ENCODE results near the gene SYT5. TPM values are rescaled to one million over a fixed set of nuclear protein-coding genes. Genes with fewer than 3 reads are reported as not detected.
"Not testable (repeated sequence)": the region's sequence is repeated elsewhere in the genome, so short reads cannot be mapped to it uniquely, and the experiment has no call there.

SYT5 gene
- total RNA-seq (2014; rRNA removed; shearing (Covaris generic); ENCODE audit: low replicate concordance) = 0.07 TPM in 1 of 2 replicates, not detected in the other

DNA sequence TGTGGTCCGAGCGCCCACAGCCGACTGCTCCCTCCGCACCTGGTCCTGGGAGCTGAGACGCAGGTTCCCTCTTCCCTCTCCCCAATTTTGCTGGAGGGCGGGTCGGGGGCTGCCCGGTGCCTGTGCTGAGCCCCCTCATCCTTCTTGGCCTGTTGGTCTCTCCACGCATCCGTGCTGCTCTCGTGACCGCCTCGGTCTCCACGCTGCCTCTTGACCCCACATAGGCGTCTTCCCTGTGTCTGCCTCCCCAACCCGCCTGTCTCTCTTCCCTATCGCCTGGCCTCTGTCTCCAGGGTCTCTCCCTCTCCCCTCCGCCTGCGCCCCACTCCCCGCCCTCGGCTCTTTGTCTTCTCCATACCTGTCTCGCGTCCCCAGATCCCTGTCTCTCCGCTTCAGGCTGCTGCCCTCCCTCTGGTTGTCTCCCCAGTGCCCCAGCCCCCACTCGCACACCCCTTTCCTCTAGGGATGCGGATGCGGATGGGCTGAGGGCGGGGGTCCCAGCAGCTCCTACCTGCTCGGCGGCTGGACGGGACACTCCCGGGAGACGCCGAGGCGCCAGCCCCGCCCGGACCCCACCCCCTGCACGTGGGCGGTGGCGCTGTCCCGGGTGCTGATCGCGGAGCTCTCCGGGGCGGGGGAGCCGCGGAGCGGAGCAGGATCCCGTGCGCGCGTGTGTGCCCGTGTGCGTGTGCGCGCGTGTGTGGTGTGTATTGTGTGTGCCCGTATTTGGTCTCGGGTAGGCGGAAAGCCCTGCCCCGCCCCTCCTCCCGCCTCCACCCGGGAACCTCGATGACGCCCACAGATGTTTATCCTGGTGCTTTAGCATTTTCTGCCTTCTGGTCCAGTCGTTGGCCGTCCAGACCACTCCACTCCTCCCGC is at the start of gene SYT5:
TSS of gene SYT5 (minus strand) at position 684 of the 879 bp plus-strand sequence. CDS start 1,248 bp downstream, outside the sequence.
- in situ Hi-C loops (cut with HindIII; ENCODE audit: low pct_unique_long_range_greater_than_20kb, low sequenced_read_pairs) = loop anchor here (10.0 kb wide), 2 partner anchors 235 to 445 kb away; partner anchors contain the start of gene ZNF784
- DNase-seq (ENCODE audit: low read depth) = peak; percentile 58

DNA sequence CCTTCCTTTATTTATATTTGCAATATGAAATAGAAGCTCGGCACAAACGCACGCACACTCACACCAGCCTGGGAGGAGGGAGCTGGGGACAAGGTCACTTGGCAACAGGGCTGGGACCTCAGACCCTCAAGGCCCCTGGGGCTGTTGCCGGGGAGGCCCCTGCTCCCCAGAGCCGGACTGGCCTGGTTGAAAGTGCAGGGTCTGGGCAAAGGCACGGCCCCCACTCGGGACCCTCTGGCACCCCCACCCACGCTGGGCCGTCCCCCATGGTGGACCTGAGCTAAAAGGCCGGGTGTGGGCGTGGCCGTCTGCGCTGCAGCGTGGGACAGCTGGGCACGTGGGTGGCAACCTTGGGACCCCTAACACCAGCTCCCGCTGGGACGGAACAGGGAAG is 49.7 kb upstream of the SYT5 start:
- in situ Hi-C loops (cut with HindIII; ENCODE audit: low pct_unique_long_range_greater_than_20kb, low sequenced_read_pairs) = no loop called here
- no peak for DNase-seq (ENCODE audit: low read depth)

- in situ Hi-C loops (cut with HindIII; ENCODE audit: low pct_unique_long_range_greater_than_20kb, low sequenced_read_pairs) = no loop called here
- no peak for DNase-seq (ENCODE audit: low read depth)
These were observed 49.2 kb upstream of the SYT5 start for GRCh38 chr19:55229145-55229788.

GRCh38 chr19:55228403-55229031 is 48.4 kb upstream of the SYT5 start, which contains the start of gene TMEM86B:
TMEM86B (minus strand) TSS chr19:55228763; CDS start chr19:55228741, 22 bp downstream.
- no peak for DNase-seq (ENCODE audit: low read depth)
- in situ Hi-C loops (cut with HindIII; ENCODE audit: low pct_unique_long_range_greater_than_20kb, low sequenced_read_pairs) = no loop called here

- no peak for DNase-seq (ENCODE audit: low read depth)
- in situ Hi-C loops (cut with HindIII; ENCODE audit: low pct_unique_long_range_greater_than_20kb, low sequenced_read_pairs) = no loop called here
These were observed 47.9 kb upstream of the SYT5 start for GRCh38 chr19:55228015-55228391.

GRCh38 chr19:55227241-55228014 is 47.3 kb upstream of the SYT5 start:
- no peak for DNase-seq (ENCODE audit: low read depth)
- in situ Hi-C loops (cut with HindIII; ENCODE audit: low pct_unique_long_range_greater_than_20kb, low sequenced_read_pairs) = no loop called here

- no peak for DNase-seq (ENCODE audit: low read depth)
- in situ Hi-C loops (cut with HindIII; ENCODE audit: low pct_unique_long_range_greater_than_20kb, low sequenced_read_pairs) = no loop called here
These were observed 46.7 kb upstream of the SYT5 start for GRCh38 chr19:55226788-55227187.

GRCh38 chr19:55226273-55226672 is 46.2 kb upstream of the SYT5 start:
- in situ Hi-C loops (cut with HindIII; ENCODE audit: low pct_unique_long_range_greater_than_20kb, low sequenced_read_pairs) = no loop called here

GRCh38 chr19:55225415-55225958 is 45.4 kb upstream of the SYT5 start:
- DNase-seq (ENCODE audit: low read depth) = no peak
- in situ Hi-C loops (cut with HindIII; ENCODE audit: low pct_unique_long_range_greater_than_20kb, low sequenced_read_pairs) = no loop called here

More at GRCh38 chr19:55226273-55226672, 46.2 kb upstream of the SYT5 start:
- DNase-seq (ENCODE audit: low read depth) = no peak

DNA sequence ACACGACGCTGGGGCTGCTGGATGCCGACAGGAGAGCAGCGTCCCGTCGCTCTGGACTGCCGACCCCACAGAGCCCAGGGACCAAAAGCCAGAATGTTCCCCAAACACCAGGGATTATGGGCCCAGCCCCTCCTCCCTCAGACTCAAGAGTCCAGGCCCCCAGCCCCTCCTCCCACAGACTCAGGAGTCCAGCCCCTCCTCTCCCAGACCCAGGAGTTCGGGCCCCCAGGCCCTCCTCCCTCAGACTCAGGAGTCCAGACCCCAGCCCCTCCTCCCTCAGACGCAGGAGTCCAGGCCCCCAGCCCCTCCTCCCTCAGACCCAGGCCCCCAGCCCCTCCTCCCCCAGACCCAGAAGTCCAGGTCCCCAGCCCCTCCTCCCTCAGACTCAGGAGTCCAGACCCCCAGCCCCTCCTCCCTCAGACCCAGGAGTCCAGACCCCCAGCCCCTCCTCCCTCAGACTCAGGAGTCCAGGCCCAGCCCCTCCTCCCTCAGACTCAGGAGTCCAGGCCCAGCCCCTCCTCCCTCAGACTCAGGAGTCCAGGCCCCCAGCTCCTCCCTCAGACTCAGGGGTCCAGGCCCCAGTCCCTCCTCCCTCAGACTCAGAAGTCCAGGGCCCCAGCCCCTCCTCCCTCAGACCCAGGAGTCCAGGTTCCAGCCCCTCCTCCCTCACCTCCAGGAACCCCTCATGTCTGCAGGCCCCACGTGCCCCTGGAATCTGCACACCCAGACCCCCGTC is 44.8 kb upstream of the SYT5 start:
- in situ Hi-C loops (cut with HindIII; ENCODE audit: low pct_unique_long_range_greater_than_20kb, low sequenced_read_pairs); DNase-seq (ENCODE audit: low read depth): not testable (repeated sequence)

DNA sequence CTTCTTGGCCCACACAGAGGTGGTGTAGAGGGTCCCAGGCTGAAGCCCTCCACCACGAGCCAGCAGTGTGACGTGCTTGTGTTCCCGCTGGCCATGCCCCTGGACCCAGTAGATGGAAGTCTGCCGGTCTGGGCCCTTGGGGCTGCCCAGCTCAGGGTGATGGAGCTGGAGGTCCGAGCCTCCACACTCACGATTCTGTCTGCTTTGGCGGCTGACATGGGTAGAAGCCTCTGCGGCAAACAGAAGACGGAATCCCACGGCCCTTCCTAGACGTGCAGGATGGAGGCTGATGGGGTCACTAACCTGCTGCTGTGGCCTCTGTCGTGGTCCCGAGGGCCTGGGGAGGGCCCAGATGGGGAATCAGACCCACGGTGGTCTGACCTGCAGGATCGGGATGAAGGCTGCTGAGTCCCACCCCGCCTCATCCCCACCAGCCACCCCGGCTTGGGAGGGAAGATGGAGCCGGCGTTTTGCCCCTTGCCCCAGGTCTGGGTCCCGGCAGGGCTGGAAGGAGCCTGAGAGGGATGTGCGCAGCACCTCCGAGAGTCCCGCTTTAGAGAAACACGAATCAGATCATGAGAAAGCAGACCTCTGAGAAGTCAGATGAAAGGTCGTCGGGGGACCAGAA is 44.1 kb upstream of the SYT5 start:
- in situ Hi-C loops (cut with HindIII; ENCODE audit: low pct_unique_long_range_greater_than_20kb, low sequenced_read_pairs) = no loop called here
- DNase-seq (ENCODE audit: low read depth) = no peak

DNA sequence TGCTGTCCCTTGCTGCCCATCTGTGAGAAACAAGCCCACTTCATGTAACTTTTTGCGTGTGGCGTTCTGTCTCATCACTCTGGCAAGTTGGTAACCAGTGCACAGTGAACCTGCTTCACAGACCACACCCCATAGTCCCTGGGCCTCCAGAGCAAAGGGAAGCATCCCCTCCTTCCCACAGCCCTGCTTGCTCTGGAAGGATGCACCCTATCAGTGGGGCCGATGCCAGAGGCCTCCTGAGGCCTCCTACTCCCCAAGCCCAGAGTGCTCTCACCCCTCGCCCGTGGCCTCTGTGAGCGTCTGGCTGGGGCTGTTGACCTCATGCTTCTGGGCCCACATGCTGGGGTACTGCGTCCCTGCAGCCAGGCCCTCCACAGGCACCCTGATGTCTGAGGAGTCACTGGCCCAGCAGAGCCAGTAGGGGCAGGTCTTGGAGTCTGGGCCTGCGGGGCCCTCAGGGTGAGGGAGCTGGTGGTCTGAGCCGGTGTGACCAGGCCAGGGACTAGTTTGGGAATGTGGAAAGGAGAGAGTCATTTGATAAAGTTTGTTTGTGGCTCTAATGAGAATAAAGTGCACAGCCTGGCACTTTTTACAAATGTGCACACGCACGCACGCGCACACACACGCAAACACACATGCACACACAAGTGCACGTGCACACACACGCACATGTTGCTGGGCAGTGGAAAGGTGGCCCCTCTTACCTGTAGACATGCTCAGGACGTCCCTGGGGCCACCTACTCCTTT is 43.4 kb upstream of the SYT5 start:
- DNase-seq (ENCODE audit: low read depth) = no peak
- in situ Hi-C loops (cut with HindIII; ENCODE audit: low pct_unique_long_range_greater_than_20kb, low sequenced_read_pairs) = no loop called here

GRCh38 chr19:55220525-55220924 is 40.4 kb upstream of the SYT5 start:
- DNase-seq (ENCODE audit: low read depth) = peak; percentile 39
- in situ Hi-C loops (cut with HindIII; ENCODE audit: low pct_unique_long_range_greater_than_20kb, low sequenced_read_pairs) = no loop called here

DNA sequence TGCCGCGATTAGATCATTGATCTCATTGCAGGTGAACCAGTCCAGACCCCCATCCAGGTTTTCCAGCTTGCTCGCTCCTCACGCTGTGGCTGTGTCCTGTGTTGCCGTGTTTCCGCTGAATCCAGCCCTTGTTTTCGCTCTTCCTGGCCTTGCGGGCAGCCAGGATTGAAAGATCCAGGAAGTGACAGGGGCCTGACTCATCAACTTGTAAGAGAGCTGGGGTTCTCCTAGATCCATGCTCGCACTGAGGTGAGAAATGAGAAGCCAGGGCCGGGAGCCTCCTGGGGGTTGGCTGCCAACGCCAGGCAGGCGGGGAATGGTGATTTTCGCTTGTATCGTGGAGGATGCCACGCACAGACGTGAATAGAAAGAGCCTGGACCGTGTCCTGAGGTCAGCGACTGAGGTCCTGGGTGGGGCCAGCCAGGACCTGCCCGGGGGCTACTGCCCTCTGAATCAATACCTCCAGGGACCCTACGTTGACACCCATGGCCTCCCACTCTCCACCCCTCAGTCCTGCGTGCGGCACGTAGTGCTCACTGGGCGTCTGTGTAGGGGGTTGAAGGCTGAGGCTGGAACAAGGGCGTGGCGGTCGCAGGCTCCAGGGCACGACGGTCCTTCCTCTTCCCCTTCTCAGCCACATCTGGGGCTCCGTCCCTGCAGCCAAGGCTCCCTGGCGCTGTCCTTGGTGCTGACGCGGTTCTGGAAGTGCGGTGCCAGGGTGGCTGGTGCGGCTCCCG is 36.5 kb upstream of the SYT5 start:
- peak; percentile 96 for DNase-seq (ENCODE audit: low read depth)
- in situ Hi-C loops (cut with HindIII; ENCODE audit: low pct_unique_long_range_greater_than_20kb, low sequenced_read_pairs) = no loop called here

DNA sequence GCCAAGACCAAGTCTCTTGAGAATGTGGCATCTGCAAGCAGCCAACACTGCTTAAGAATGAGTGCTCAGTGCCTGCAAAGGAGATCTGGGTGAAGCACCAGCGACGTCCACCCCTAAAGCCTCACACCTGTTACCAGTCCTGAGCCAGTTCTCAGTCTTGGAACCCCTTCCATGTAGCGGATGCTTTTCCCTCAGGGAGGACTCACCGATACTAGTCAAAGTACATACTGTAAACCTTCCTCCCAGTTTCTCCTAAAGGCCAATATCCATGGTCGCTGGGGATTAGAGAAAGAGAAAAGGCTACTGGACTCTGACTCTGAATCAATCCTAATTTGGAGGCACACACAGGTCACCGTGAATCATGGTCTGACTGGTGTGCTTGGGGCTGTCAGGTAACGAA is 33.5 kb upstream of the SYT5 start:
- in situ Hi-C loops (cut with HindIII; ENCODE audit: low pct_unique_long_range_greater_than_20kb, low sequenced_read_pairs) = no loop called here
- DNase-seq (ENCODE audit: low read depth) = no peak

DNA sequence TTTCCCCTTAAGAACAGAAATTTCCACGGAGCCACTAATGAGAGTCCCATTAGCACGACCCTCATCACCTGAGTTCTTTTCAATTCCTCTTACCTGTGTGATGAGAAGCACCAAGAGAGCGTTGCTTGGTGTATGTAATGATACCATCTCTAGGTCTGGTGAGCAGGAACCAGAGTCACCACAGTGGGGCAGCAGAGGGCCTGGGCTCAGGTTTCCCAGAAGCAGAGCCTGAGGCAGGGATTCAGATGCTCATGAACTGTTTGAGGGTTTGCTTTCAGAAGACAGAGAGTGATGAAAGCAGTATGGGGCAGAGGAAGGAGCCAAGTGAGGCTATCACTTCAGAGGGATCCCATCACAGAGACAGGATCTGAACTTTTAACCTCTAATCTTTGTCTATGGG is 32.4 kb upstream of the SYT5 start:
- in situ Hi-C loops (cut with HindIII; ENCODE audit: low pct_unique_long_range_greater_than_20kb, low sequenced_read_pairs) = no loop called here
- DNase-seq (ENCODE audit: low read depth) = no peak

Measured in Caki2 (cell line).